Sciatic nerve (tissue), 2 donors: ENCODE measurements around the gene MAP6. TPM values are rescaled to one million over a fixed set of nuclear protein-coding genes. Genes with fewer than 3 reads are reported as not detected.

ENCODE experiments used
- ATAC-seq: fragments of 200-7000 bp; cut with Tn5 transposase; one replicate; pipeline ENCODE4 v1.9.1; 2020; ENCODE audit warnings: mild to moderate bottlenecking, moderate library complexity
- DNase-seq: peaks from one replicate; pipeline ENCODE4 v3.0.0-alpha.2; 2020; ENCODE audit warnings: low spot score
- intact Hi-C: fragments of 100-400 bp; cut with DNase I; formaldehyde crosslinking; loops from one replicate; pipeline ENCODE4 v1.14.2; 2022
- total RNA-seq: library from RNA; stranded (reverse); fragmentation: NEBNext Ultra II Directional; extraction: Animal tissue kit (Norgen Biotek cat#: 25700); gene quantifications from one replicate; pipeline ENCODE4 v1.2.1, GENCODE V29; 2021
- donor health status: DM: no; HTN: no; CAD: no.
- donor health status: DM: no; HTN: no; CAD: no.

Gene MAP6
- total RNA-seq, 1 donor from 2014 or later = 10.7 TPM

DNA sequence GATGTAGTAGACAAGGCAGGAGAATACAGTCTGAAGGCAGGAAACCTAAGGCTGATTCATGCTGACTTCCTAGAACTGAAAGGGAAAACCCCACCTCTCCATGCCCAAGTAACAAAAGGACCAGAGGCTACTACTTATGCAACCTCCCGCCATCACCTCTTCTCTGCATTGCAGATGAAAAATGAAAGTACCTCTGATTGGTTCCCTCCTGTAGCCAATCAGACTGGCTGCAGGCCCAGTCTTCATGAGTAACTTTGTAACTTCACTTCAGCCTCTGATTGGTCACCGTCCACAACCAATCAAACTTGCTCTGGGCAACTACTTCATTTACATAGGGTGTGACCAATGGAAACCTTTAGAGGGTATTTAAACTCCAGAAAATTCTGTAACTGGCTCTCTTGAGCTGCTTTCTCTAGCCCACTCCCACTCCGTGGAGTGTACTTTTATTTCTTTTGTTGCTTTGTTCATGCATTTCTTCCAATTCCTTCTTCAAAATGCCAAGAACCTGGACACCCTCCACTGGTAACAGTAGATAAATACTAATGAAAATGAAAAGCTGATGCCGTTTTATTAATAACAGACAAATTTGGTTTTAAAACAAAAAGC, 5.2 kb upstream of the MAP6 start:
- no peak for ATAC-seq
- DNase-seq = no peak
- intact Hi-C loops = no loop called here

DNA sequence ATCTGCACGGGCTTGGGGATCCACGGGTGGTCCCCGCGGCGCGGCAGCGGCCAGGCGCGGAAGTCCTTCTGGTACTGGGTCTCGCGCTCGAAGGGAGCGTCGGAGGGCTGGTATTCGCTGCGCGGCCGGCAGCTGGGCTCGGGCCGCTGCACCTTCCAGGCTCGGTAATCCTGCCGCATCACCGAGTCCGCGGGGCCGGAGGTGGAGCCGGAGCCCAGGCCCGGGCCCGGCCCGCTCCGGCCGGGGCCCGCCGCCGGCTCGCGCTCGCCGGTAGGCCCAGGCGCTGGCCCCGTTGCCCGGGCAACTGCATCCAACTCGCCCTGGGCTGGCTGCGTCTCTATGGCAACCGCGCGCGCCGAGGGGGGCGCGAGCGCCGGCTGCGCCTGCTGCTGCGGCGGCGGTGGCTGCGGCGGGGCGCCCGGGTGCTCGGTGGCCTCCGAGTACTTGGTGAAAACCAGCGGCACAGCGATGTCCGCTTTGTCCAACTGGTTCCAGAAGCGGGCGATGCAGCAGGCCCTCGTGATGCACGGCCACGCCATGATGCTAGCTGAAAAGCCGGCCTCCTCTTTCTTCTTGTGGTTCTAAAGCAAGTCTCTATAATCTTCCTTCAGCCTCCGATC, 897 bp downstream of the MAP6 start:
- DNase-seq (peak; percentile 71), ATAC-seq (peak; percentile 62)
- intact Hi-C loops = no loop called here

DNA sequence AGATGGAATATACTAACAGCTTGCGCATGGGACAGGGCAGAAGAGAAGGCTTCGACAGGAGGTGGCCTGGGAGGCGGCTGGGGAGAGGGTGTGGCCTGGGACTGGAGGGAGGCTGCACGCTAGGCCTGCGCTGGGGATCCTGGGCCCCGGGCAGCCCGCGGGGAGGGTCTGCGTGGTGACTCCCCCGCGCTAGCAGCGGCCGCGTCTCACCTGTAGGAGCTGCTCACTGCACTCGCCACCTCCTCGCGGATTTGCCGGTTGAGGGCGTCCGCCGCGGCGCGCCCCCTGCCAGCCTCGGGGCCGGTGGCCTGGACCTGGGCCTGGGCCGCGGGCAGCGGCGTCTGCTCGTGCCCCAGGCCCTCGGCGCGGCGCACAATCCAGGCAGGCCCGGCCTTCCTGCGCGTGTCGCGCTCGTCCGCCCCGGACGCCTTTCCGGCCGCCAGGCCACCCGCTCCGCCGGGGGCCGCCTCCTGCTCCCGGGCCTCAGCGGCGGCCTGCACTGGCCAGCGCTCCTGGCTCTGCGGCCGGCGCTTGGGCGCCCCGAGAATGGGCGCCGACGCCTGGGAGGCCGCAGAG, 1.5 kb downstream of the MAP6 start:
- no peak for DNase-seq
- intact Hi-C loops = no loop called here
- peak; percentile 57 for ATAC-seq

DNA sequence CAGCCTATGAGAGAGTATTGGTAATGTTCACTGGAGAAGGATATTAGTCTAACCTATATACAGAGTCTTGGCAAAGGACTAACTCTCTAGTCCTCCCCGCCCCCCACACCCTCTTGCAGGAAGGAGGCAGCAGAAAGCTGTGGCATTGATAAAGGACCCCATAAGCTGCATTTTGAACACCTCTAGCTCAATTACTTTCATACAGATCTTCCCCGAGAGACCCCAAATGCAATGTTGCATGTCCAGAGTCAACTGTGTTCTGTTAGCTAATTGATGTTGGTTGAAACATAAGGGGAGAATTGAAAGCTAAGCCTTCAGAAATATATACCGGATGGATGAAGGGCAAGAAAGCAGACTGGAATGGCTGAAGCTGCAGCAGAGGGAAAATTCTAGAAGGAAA, 2.8 kb downstream of the MAP6 start:
- ATAC-seq = no peak
- intact Hi-C loops = no loop called here
- no peak for DNase-seq

DNA sequence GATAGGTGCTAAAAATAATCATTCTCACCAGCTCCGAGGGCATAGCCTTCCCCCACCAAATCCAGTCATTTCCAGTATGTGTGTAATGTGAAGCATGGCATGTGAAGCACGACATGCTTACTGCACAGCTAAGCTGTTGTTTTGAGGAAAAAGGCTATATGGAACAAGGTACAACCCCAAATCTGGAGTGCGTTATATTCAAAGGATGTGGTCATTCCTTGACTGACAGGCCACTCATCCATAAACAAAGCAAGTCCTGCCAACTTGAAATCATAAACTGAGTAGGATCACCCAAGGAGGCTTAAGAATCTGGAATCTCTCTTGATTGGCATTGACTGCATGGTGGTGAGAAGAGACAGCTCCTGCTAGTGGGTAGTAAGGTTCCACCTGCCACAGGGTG, 3.7 kb downstream of the MAP6 start:
- intact Hi-C loops = no loop called here
- DNase-seq = no peak
- ATAC-seq = no peak

DNA sequence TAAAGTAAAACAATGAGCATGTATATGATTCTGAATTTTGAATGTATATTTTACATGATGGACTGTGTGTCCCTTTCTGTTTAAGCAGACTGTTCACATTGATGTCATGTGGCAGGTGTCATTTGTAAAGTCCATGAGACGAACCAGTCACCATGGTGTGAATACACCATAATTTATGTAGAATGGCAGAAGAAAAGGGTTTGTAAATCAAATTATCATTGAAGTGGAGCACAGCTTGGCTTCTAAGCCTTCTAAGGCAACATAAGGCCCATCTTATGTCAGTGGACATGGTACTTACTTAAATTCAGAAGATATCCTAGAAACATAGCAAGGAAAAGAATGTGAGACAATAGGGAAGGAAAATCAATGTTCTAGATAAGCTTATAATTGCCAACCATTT, 4.4 kb downstream of the MAP6 start:
- DNase-seq (no peak), ATAC-seq (no peak)
- intact Hi-C loops = no loop called here

DNA sequence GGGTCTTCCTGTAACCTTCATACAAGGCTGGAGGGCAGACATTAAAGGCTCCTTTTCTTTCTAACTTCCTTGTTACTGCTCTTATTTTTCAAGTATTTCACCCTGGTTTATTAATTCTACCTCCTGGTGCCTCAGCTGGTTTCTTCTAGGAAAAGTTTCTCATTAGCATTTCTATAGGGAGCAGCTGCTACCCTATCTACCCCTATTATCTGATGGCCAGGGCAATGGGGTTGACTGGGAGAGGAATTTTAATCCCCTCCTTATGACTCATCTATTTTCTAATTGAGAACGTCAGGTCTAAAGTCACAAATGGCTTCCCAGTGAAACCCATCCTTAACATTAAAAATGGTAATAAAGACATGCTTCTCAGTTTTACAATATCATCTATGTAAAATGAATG, 5.0 kb downstream of the MAP6 start:
- DNase-seq = no peak
- ATAC-seq = no peak
- intact Hi-C loops = no loop called here

DNA sequence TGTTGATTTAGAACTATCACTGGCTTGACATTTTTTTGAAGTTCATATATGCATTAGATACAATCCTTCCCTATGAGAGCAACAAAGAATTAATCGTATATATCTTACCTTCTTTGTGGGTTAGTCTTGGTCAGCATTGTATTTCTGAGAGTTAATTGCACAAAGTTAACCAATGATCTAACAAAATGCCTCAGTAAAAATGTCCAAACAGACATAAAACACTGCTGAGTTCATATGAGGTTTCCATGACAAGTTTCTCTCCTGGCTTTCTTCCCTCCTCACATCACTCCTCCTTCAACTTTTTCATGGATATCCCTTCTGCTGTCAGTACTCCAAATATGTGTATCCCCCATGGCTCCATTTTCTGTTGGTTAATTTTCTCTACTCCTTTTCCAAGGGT, 9.0 kb downstream of the MAP6 start:
- intact Hi-C loops = no loop called here

DNA sequence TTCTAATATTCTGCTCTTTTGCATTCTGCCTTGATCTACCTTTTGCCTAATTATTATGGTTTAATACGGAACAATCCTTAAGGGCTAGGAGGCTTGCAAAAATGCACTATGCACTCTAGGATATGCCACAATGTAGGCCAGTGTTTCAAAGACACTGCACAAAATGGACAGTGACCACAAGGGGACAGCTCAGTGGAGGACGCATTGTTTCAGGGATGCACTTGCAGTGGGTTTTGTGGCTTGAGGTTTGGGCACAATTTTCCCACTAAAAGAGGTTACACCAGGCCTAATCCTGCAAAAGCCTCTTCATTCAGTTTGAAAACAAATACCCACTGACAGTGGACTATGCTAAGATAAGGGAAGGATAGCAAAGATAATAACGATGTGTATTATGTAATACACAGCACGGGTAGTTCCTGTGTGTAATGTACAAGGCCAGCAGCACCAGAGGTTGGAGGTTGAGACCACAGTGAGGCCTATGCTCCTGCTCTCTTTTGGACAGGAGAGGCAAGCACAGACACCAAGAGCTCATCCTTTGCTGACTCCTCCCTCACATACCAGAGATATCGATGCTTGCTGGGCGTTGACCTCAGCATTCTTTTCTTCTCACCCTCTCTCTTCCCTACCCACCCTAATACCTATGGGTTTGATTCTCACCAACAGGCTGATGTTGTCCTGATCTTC, 12.7 kb downstream of the MAP6 start:
- intact Hi-C loops = no loop called here
- ATAC-seq (no peak), DNase-seq (no peak)

More for the DNA sequence above, 9.0 kb downstream of the MAP6 start:
- ATAC-seq = no peak
- DNase-seq = no peak

DNA sequence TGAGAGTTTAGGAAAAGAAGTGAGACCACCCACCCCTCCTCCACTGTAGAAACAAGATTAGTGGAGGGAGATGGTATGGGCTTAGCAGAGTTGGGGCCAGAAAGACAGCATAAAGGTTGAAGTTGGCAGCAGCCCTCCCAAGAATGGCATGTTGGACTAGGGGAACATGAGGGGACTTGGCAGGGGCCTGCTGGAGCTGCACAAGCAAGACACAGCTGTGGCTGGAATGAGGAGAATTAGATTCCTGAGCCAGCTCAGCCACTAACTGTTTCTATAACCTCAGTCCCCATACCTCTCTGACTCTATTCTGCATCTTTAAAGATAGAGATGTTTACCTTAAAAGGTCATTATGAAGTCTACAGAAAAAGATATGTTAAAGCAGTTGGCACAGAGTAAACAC, 13.2 kb downstream of the MAP6 start:
- no peak for ATAC-seq
- DNase-seq = no peak

DNA sequence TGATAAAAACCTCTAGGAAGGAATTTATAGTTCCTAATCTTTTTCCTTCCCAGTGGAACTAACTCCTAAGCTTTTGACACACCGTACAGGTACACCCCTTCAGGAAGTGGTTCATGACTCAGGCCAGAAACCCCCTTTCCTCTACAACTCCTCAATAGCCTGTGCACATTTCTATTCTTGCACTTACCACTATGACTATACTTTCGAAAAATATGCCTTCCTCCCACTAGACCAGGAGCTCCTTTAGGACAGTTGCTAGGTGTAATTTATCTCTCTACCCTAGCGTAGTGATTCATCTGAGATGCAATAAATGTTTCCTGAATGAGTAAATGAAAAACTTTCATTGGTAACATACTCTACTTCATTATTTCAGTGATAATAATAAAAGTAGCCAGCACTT, 14.5 kb downstream of the MAP6 start:
- DNase-seq = no peak
- intact Hi-C loops = no loop called here
- ATAC-seq = no peak

More for the DNA sequence above, 13.2 kb downstream of the MAP6 start:
- intact Hi-C loops = no loop called here

DNA sequence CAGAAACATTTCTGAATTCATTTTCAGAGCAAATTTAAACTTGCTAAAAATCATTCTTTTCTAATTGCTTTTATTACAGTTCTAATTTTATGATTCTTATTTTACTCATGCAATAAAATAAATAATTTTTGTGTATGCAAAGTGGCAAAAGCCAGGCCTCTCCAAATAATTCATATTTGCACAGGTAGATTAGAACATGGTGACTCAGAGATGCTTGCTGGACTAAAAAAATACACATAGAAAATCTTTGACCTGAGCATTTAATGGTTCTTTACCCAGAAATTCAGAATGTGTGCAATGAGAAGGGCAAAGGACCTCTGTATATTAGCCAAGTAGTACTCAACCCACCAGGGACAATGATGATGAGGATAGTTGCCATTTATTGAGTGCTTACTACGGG, 15.3 kb downstream of the MAP6 start:
- no peak for DNase-seq
- no peak for ATAC-seq
- intact Hi-C loops = no loop called here

DNA sequence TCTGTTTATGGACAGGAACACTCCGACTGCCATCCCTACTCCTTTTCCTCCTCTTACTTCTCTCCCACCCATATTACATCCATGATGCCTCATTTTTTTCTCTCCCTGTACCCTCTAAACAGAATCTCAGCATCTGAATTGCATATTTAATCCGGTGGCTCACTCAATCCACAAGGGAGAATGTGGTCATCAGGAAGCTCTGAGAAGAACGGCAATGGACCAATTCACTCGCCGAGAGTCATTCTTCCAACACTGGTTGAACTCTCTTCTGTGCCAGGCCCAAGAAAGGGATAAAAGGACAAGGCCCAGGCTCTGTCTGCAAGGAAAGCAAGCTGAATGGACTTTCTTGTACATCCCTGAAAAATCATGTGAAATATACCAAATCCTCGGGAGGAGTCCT, 15.9 kb downstream of the MAP6 start:
- intact Hi-C loops = no loop called here
- ATAC-seq = no peak

DNA sequence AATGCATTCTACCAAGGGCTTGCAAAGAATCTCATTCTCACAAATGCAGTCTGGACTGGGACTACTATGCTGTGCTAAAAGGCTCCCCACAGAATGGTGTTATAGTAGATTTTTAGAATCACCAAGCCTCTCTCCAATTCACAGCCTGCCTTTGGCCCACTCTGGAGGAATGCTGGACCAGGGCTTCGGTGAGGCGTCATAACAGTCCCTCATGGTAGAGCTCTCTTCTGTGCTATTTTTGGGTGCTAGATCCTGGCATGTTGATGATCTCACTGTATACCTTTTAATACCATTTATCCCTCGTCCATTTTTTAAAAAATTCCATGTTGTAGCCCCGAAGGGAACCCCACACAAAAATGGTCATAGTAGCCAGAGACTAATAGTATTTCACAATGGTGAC, 17.6 kb downstream of the MAP6 start:
- intact Hi-C loops = no loop called here
- ATAC-seq = no peak
- DNase-seq = no peak

More for the DNA sequence above, 15.9 kb downstream of the MAP6 start:
- no peak for DNase-seq

DNA sequence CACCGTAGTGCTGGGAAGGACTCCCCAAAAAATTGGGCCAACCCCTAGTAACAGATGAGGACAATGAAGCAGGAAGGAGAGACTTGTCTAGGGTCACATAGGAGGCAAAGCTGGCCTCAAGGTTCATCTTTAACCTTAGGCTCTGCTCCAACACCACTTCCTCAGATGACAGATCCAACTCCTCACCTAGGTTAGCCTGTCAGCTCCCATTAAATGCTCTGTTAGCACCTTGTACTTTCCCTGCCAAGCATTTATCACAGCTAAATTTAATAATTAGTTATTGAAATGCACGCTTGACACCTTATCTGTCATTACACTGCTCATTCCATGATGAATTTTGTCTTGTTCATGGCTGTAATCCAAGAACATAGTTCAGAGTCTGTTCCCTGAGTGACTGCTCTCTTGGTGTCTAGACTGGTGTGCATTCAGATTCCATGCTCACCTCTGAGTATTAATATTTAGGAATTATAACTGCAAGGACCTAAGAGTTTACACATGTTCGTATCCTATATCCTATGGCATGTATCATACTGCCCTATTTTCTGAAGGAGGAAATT, 18.6 kb downstream of the MAP6 start:
- ATAC-seq = no peak
- intact Hi-C loops = no loop called here
- no peak for DNase-seq

DNA sequence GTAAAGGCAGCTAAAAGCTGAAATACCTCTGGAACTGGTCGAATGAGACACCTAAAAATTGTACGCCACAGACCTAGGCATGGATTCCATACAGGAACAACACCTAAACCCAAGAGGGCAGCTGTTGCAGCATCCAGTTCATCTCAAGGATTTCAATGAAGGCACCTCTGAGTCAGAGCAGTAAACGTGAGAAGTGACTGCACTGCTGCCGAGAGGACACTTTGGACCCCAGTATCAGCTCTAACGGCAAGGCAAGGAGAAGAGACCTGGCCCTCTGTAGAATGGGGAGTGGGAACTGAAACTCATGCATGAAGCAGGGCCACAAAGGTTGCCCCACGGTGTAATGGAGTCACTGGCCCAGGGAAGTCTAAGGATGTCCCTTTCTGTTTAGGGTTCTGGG, 23.9 kb downstream of the MAP6 start:
- intact Hi-C loops = no loop called here
- DNase-seq = no peak
- ATAC-seq = no peak

DNA sequence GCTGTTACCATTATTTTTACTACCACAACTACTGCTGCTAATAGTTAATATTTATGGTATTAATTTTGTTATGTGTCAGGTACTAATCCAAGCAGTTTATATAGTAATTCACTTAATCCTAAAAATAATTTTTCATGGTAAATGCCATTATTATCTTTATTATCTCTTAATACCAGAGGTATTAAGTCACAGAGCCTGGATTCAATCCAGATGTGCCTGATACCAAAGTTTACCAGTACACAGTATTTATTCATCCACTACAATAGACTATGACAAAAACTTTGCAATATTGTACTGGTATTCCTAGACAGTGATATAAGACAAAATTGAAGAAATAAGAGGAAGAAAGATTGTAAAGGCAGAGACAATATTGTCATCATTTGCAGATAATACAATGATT, 24.5 kb downstream of the MAP6 start:
- ATAC-seq (no peak), DNase-seq (no peak)
- intact Hi-C loops = no loop called here

DNA sequence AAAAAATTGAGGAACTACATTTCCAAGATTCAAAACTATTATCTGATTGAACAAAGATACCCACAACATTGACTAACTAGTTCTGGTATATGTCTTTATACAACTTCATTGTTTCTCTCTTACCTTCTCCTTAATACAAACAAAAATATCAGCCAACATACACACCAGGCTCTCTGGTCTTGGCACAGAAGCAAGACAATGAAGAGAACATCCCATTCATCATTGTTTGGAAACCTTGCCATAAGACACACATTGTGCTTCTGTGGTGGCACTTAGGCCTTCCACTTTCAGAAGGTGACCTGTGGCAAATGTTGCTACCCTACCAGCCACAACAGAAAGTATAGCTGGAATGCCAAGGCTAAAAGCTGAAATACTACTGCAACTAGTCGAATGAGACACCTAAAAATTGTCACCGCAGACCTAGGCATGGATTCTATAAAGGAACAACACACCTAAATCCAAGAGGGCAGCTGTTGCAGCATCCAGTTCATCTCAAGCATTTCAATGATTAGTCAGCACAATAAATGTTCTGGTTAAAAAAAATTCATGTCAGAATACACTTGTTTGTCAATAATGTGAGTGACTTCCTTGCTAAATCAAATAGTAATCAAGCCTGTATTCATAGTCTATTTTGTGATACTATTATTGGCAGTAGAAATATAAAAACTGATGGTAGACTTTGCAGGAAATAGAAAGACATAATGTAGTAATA, 26.3 kb downstream of the MAP6 start:
- ATAC-seq (no peak), DNase-seq (no peak)
- intact Hi-C loops = no loop called here

DNA sequence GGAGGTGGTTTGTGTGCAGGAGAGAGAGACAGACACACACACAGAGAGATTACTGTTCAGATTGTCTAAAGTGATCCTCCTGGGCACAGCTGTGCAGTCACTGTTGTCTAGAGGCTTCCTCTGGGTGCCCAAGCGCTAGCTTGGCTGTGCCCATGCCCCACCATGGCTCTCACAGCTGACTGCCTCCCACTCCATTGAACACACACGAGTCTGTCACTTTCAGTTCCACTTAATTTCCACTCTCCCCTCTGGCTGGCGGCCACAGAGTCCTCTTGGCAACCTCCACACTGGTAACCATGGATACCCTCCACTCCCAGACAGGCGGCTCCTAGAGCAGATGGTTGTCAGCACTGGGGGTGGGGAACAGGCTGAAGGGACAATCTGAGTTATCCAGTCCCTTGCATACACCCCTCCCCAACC, 29.1 kb downstream of the MAP6 start:
- ATAC-seq (peak; percentile 94), DNase-seq (peak; percentile 83)
- intact Hi-C loops = no loop called here
